Embryonic facial prominence (tissue), 1 donor: ENCODE data around the gene STKLD1.
"Not testable (repeated sequence)": the region's sequence is repeated elsewhere in the genome, so short reads cannot be mapped to it uniquely, and the experiment has no call there.

Source experiments
- DNase-seq: peaks from one replicate; pipeline ENCODE4 v3.0.0-alpha.2; 2016; ENCODE audit errors: extremely low spot score

STKLD1 gene

DNA sequence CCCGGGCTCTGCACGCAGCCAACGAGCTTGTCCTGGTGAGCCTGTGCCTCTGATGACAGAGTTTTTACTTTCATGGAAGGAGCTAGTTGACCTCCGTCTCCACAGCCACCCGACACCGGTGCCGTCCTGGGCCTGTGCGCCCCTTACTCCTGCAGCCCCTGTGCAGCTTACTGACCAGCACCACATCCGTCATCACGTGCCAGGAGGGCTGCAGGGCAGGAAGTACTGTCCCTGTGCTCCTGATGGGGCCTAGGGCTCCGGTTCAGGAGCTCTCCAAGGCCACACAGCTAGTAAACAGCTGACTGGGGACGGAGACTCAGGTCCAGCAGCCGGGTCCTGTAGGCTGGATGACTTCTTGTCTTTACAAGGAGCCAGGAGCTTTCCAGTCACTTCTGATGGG, 10.2 kb downstream of the STKLD1 start:
- no peak for DNase-seq

DNA sequence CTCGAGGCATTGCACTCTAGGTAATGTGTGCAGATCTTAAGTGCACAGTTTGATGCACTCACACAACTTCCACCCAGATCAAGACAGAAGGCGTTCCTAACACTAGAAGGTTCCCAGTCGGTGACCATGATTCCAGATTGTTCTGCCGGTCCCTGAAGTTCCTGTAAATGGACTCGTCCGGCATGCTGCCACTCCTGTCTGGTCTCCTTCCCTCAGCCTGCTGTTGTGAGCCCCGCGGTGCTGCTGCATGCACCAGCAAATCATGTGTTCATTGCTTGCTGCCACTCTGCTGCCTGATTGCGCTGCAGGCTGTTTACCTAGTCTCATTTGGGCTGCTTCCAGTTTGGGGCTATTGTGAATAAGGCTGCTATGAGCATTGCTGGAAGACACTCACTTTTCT, 11.5 kb downstream of the STKLD1 start:
- no peak for DNase-seq

DNA sequence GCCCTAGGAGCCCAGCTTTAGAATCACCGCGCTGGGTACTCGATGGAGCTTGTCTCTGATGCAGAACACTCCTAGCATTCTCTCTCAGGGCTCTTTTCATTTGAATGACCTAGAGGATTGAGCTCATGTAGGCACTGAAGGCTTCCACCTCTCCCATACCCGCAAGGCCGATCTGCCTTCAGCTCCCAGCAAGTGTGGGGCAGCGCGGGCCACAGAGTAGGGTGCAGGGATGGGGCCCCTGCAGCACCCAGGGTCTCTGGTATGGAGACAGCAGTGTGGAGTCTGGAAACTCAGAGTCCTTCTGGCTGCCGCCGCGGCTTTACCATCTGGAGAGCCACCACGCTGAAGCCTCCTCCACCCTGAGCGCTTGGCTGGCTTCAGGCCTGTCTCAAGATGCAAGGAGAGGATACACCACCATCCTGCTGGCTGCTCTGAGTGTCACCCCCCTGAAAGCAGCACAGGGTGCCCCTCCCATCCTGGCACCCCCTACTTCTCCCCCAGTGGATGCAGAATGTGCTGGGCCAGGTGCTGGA, 12.9 kb downstream of the STKLD1 start:
- DNase-seq, result no peak

DNA sequence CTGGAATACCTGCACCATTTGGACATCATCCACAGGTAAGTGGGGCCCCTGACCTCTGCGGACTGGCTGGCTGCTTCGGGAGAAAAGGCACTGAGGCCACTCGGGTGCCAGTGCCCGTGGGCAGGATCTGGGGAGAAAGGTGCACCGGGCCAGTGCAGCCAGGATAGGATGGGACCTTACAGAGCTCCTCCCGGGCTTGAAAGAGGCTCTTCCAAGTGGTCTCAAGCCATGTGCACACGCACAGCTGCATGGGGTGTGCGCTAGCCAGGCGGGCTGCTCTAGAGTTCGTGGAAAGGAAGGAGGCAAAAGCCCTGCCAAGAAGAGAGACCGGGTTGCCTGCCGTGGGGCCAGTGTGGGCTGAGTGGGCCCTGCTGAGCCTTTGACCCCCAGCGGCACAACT, 13.4 kb downstream of the STKLD1 start:
- no peak for DNase-seq

DNA sequence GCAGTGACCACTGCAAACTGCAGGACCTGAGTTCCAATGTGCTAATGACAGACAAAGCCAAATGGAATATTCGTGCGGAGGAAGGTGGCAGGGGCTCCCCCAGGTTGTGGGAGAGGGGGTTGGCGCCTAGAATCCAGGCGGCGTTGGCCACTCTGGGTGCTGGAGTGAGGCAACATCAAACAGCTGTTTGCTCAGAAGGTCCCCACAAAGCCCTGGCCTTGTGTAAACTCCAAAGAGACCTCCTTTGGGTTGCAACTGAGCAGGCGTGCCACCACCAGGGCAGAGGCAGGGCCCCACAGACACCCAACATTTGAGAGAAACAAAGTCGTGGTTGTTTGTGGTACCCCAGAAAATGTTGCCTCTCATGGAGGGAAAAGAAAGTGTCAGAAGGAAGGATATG, 14.5 kb downstream of the STKLD1 start:
- DNase-seq, result no peak

DNA sequence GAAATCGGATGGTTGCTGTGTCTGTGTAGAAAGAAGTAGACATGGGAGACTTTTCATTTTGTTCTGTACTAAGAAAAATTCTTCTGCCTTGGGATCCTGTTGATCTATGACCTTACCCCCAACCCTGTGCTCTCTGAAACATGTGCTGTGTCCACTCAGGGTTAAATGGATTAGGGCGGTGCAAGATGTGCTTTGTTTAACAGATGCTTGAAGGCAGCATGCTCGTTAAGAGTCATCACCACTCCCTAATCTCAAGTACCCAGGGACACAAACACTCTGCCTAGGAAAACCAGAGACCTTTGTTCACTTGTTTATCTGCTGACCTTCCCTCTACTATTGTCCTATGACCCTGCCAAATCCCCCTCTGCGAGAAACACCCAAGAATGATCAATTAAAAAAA, 15.3 kb downstream of the STKLD1 start:
- DNase-seq, result not testable (repeated sequence)

DNA sequence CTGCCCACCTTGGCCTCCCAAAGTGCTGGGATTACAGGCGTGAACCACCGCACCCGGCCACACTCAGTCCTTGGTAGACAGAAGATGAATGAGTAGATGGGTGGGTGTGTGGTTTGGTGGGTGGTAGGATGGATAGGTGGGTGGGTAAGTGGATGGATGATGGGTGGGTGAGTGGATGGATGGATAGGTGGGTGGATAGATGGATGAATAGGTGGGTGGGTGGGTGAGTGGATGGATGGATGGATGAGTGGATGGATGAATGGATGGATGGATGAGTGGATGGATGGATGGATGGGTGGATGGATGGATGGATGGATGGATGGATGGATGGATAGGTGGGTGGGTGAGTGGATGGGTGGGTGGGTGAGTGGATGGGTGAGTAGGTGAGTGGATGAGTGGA, 16.1 kb downstream of the STKLD1 start:
- DNase-seq, result not testable (repeated sequence)

DNA sequence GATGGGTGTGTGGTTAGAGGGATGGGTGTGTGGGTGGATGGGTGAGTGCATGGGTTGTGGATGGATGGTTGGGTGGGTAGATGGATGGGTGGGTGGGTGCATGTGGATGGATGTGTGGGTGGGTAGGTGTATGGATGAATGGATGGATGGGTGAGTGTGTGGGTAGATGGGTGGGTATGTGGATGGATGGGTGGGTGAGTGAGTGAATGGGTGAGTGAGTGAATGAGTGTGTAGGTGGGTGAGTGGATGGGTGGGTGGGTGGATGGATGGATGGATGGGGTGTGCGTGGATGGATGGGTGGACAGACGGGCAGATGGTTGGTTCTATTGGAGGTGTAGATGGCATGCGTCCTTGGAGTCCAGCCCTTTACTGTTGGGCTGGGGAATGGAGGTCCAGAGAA, 17.2 kb downstream of the STKLD1 start:
- DNase-seq, result no peak

DNA sequence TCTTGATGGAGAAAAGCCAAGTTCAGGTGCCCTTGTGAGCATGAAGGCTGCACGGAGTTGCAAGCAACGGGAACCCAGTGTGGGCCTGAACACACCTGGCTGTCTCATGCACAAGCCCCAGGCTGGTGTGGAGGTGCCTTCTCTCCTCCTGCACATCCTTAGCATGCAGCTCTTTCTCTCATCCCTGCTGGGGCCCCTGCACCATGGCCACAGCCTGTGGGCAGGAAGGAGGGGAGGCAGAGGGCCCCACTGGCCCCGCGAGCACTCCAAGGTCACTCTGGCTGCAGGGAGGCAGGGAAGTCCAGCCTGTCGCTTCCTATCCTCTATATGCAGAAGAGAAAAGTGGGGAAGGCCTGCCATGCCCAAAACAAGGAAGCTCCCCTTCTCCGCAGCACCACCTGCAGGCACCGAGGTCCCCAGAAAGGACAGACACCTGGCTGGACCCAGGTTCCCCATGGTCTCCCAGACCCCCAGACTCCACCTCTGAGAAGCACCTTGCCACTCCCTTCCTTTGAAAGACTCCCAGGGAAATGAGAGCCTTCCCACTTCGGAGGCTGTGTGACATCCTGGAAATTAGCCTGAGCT, 18.6 kb downstream of the STKLD1 start:
- DNase-seq, result no peak

DNA sequence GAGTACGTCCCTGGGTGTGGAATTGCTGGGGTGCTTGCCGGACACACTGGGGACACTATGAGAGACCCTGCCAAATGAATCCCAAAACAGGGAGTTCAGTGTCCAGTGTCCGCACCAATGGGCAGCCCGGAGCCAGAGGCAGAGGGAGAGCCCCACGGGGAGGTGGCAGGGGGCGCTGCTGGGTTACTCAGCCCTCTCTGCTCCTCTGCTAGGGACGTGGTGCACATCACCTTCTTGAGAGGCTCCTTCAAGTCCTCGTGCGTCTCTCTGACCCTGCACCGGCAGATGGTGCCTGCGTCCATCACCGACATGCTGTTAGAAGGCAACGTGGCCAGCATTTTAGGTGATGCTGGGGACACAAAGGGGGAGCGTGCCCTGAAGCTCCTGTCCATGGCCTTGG, 20.8 kb downstream of the STKLD1 start:
- DNase-seq, result no peak

DNA sequence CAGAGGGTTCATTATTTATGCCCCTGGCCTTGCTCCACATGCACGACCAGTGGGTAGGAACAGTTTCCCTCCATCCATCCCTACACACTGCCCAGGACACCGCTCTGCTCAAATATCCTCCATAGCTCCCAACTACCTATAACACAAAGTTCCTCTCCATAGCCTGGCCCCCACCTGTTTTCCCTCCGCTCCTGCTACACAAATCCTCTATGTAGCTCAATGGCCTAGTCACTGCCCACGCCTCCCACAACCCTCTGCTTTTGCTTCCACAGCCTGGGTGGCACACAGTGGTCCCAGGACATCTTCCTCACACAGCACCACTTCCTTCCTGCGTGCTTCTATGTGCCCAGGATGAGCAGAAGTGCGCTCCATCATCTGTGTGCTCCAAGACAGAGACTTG, 21.2 kb downstream of the STKLD1 start:
- no peak for DNase-seq

DNA sequence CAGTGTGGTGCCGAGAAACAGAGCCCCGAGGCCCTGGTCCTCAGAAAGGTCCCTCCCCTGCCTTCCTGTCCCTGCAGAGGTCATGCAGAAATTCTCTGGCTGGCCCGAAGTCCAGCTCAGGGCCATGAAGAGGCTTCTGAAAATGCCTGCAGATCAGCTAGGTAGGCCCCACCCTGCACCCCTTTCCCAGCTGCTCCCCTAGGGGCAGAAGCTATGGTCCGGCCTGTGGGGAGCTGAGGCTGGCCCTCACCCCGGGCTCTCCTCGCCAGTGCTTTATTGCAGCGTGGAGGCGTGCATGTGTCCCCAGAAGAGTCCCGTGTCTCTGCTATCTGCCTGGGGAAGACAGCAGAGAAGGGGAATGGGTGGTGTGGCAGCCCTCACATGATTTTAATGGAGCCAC, 21.7 kb downstream of the STKLD1 start:
- no peak for DNase-seq

DNA sequence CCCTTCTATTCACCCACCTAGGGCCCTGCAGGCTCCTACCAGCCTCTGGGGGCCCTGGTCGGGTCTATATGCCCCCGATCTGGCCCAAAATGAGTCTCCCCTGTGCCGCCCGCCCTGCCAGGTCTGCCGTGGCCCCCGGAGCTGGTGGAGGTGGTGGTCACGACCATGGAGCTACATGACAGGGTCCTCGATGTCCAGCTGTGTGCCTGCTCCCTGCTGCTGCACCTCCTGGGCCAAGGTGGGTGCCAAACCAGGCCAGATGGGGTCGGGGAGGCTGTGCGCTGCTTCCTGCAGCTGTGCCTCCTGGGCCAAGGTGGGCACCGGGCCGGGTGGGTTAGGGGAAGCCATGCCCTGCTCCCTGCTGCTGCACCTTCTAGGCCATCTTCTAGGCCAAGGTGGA, 24.1 kb downstream of the STKLD1 start:
- DNase-seq, result no peak

DNA sequence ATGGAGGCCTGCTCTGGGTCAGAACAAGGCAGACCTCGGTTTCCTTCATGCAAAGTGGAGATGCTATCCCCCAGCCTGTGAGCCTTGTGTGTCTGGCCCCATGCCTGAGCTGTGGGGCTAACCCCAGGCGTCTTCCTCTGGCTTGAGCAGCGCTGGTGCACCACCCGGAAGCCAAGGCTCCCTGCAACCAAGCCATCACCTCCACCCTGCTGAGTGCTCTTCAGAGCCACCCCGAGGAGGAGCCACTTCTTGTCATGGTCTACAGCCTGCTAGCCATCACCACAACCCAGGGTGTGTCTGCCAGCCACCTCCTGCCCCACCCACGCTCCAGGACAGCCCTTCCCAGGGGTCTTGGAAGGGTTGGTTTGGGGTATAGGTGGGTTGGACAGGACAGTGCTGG, 25.4 kb downstream of the STKLD1 start:
- no peak for DNase-seq

DNA sequence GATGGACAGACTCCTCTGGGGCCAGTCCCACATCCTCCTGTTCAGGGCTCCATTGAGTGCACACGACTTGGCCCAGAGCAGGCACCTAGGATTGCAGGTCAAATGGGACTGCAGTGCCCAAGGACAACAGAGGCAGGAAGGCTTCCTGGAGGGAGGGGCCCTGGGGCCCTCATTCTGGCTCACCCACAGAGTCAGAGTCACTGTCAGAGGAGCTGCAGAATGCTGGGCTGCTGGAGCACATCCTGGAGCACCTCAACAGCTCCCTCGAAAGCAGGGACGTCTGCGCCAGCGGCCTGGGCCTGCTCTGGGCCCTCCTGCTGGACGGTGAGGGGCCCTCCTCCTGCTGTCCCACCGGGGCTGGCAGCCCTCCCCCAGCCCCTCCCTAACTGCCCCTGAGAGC, 26.5 kb downstream of the STKLD1 start:
- DNase-seq, result no peak

DNA sequence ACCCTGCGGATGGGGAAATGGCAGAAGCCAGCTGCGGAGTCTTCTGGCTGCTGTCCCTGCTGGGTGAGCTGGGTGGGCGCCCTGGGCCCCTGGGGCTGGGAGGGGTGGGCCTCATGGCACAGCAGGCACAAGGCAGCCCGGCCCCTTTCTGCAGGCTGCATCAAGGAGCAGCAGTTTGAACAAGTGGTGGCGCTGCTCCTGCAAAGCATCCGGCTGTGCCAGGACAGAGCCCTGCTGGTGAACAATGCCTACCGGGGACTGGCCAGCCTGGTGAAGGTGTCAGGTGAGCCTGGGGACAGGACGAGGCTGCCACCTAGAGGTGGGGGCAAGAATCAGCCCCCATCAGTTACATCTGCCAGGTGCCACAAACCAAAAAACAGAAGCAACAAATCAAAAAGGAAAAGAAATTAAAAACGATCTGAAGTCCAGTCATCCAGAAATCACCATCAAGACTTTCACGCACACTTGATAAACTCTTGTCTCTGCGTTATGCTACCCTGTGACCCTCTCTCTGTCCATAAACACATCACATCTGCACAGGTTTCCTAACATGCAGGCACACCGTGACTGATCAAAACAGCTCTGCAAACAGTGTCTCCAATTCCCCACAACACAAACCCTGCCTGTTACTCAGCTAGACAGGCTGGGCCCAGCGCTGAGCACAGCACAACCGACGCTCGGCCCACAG, 27.7 kb downstream of the STKLD1 start:
- DNase-seq, result no peak

DNA sequence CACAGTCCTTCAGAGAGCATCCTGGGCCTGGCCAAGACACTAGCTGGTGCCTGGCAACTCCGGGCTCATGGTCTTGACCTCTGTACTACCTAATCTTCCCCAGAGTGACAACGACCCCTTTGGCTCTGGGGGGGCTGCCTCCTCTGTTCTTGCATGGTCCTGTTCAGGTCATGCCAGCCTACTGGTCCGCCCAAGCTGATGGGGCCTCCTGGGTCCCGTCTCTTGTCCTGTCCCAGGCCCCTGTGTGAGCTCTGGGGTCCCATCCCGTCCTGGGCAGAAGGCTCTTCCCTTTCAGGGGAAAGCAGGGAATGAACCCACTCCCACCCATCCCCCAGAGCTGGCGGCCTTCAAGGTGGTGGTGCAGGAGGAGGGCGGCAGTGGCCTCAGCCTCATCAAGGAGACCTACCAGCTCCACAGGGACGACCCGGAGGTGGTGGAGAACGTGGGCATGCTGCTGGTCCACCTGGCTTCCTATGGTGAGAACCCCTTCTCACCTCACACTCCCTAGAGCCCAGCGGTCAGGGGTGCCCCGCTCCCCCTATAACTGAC, 28.4 kb downstream of the STKLD1 start:
- DNase-seq, result no peak

DNA sequence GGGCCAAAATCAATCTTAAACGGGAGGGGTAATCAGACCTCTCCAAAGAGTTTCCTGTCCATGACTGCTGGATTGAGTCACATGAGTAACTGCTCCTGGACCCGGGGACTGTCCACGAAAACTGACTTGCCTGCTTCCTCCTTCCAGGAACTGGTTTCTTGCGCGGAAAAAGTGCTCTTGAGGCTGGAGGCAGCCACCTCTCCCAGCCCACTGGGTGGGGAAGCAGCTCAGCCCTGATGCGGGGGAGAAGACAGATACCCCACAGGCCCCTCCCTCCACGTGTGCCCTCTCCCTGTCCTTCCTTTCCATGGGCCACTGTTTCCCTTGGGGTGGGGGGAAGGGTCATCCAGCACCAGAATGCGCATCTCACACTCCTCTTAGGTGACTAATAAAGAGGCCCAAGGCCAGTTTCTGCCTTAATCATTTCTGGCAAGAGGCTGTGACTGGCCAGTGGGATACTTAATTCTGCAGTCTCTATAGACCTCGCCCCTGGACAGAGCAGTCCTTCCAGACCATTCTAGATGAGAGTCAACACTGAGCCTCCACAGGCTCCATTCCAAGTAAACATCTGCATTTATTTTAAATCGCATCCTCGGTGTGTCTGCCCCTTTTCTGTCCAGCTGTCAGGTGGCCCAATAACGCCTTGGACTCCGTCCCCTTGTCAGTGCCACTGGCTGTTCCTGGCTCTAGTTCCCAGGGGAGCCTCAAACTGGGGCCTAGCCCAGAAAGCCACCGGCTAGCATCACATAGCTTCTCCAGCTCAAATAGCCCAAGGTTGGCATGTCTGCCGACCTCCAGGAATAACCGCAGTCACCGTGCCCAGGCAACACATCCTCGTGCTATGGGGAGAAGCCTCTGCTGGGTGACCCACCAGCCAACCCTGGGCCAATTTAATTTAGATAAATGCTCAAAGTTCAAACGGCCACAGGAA, 29.6 kb downstream of the STKLD1 start:
- no peak for DNase-seq

DNA sequence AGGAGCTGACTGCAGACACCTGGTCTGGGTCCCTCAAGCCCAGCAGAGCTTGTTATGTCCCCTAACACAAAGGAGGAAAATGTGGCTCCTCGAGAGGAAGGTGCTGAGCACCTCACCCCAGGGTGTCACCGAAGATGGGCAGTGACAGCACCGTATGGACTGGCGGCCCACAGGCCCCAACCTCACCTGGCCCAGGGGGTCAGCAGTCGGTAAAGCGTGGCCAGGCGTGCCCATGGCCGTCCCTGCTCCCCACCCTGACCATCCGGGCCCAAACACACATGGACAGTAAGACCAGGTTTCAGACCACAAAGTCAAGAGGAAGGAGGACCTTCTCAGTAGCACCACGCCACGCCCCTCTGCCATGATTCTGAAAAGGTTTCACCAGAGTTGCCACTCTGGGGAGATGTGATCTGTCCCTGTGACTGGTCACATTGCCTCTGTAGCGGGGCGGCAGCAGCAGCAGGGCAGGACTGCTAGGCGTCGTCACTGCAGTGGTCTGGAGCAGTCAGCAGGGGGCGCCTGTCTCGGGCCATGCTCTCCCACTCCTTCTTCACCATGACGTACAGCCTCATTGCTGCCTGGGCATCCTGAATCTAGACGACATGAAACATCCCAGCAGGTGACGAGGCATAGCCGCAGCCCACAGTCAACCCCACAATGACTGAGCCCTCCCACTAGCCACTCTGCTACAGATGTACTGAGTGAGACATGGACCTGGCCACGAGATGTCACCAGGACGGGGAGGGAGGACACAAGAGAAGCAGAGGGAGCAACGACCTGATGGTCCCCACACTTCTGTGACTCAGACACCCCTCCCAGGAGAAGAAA, 30.5 kb downstream of the STKLD1 start:
- peak; percentile 19 for DNase-seq

DNA sequence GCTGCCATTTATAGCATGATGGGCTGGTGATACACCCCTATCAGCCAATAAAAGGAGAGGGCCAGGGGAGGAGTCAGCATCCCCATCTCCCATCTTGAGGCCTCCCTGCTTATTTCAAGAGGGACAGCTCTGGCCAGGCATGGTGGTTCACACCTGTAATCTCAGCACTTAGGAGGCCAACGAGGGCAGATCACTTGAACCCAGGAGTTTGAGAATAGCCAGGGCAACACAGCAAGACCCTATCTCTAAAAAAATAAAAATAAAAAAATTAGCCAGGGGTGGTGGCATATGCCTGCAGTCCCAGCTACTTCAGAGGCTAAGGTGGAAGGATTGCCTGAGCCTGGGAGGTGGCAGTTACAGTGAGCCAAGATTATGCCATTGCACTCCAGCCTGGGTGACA, 31.9 kb downstream of the STKLD1 start:
- DNase-seq, result no peak

DNA sequence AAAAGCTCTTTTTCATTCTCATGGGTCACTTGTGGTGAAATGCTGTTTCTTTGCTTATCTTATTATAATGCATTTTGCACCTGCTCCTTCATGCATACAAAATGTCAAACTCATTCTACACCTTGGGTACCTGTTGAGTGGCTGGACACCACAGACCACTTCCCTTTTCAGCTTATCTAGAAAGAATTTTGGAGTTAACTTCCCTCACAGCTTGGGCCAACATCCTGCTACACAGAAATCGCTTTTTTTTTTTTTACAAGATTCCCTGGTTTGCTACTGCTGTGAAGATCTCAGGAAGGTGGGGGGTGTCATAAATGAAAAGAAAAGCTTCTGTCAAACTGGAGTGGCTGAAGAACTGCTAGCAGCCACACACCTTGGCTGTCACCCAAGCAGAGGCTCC, 39.0 kb downstream of the STKLD1 start:
- no peak for DNase-seq
